Upper lobe of left lung (tissue), 6 donors: Measurements from ENCODE around the gene NOS1AP. TPM values are rescaled to one million over a fixed set of nuclear protein-coding genes. Genes with fewer than 3 reads are reported as not detected.
"Not testable (repeated sequence)": the region's sequence is repeated elsewhere in the genome, so short reads cannot be mapped to it uniquely, and the experiment has no call there.

Experiments
- ATAC-seq, 2 donors: fragments of 200-7000 bp; cut with Tn5 transposase; one replicate each; pipeline ENCODE4 v1.9.1; 2022; ENCODE audit warnings: mild to moderate bottlenecking in 2 of 2, moderate library complexity in 2 of 2; ENCODE audit not compliant: low FRiP score in 2 of 2
- DNase-seq, 2 donors: peaks; one replicate each; pipeline ENCODE4 v3.0.0-alpha.2; 2019 to 2020
- H3K27ac ChIP-seq, 4 donors: fragments of 200-600 bp; sonication (generic); one replicate each; pipeline ENCODE4 v1.5.1; 2016 to 2019
- H3K27me3 ChIP-seq, 4 donors: fragments of 200-600 bp; sonication (generic); one replicate each; pipeline ENCODE4 v1.5.1; 2017 to 2019
- H3K36me3 ChIP-seq, 4 donors: fragments of 200-600 bp; sonication (generic); one replicate each; pipeline ENCODE4 v1.5.1; 2016 to 2019
- H3K4me1 ChIP-seq, 4 donors: fragments of 200-600 bp; sonication (generic); one replicate each; pipeline ENCODE4 v1.5.1; 2018 to 2019
- H3K4me3 ChIP-seq, 4 donors: fragments of 200-600 bp; sonication (generic); one replicate each; pipeline ENCODE4 v1.5.1; 2017 to 2019; ENCODE audit warnings: mild to moderate bottlenecking in 2 of 4, moderate library complexity in 1 of 4
- H3K9me3 ChIP-seq, 4 donors: fragments of 200-600 bp; sonication (generic); one replicate each; pipeline ENCODE4 v1.5.1; 2018 to 2019
- EP300 ChIP-seq, 4 donors: sonication (generic); formaldehyde crosslinking; IDR thresholded peaks; one replicate each; pipeline ENCODE4 v1.5.1; 2017; ENCODE audit warnings: antibody characterized with exemption in 4 of 4, control low read depth in 2 of 4
- POLR2A ChIP-seq, 4 donors: fragments of 450-650 bp; IDR thresholded peaks; one replicate each; pipeline ENCODE4 v1.5.1; 2016 to 2017; ENCODE audit warnings: antibody characterized with exemption in 4 of 4, mild to moderate bottlenecking in 2 of 4
- POLR2AphosphoS5 ChIP-seq, 2 donors: sonication (generic); formaldehyde crosslinking; IDR thresholded peaks; one replicate each; pipeline ENCODE4 v1.5.1; 2017; ENCODE audit warnings: antibody characterized with exemption in 2 of 2
- WGBS, 2 donors: methylation state at CpG; one replicate each; pipeline ENCODE4 v1.1.5; 2017 to 2018; 5-methylcytosine and 5-hydroxymethylcytosine counted together
- total RNA-seq, 6 donors: library from RNA; depleted of rRNA in 4 of 6; stranded (reverse); fragments of >200 nt in 4 of 6; gene quantifications; one replicate each; pipeline versions ENCODE4 v1.1.0 to v1.2.1, GENCODE V29; 2016 to 2021
- TF ChIP-seq, protein P1 (sequence below), 6 experiments: fragments of 450-650 bp in 4 of 6; fragments of 200-600 bp in 2 of 6; sonication (generic) in 2 of 6; IDR thresholded peaks; one replicate each; pipeline ENCODE4 v1.5.1; 2016 to 2019; ENCODE audit warnings: antibody characterized with exemption in 6 of 6
- donor health status: DM: no; HTN: no; CAD: no; lungs with moderate emphysema.
- donor health status: DM: no; HTN: yes; CAD: no; lungs with severe emphysema.

The NOS1AP gene
- total RNA-seq, 6 donors from 2014 or later = 5.3 to 16.4 (median 6.5) TPM

DNA sequence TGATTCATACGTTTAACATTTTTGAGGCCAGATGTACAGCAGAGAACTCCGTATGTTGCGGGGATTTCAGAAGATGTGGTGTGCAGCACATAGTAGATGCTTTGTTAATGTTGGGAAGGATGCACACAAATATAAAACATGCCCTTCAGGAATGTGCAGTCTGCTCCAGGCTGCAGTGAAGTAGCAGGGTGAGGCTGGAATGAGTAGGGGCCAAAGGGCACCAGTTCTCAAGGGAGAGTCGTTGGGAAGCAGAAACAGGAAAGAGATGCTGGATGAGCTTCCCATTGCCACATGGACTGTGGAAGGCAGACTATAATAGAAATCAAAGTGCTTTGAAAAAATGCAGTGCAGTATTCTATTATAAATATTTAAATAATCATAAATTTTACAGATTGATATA is 126.9 kb downstream of the NOS1AP start:
- Histone ChIP-seq H3K27me3 (no peaks in the 10 kb centered on the region), H3K27ac (no peak overlapping the region), H3K36me3 (no peaks in the 10 kb centered on the region), H3K4me3 (no peak overlapping the region), H3K9me3 (no peaks in the 10 kb centered on the region), H3K4me1 (peaks cover 0 to 22% (median 9%) of the 10 kb centered on the region in 4 donors)
- no peak for ATAC-seq
- WGBS, 2 donors = 75 to 81% methylated on average over 4 of the region's 4 CpGs
- TF ChIP-seq, protein P1, sequence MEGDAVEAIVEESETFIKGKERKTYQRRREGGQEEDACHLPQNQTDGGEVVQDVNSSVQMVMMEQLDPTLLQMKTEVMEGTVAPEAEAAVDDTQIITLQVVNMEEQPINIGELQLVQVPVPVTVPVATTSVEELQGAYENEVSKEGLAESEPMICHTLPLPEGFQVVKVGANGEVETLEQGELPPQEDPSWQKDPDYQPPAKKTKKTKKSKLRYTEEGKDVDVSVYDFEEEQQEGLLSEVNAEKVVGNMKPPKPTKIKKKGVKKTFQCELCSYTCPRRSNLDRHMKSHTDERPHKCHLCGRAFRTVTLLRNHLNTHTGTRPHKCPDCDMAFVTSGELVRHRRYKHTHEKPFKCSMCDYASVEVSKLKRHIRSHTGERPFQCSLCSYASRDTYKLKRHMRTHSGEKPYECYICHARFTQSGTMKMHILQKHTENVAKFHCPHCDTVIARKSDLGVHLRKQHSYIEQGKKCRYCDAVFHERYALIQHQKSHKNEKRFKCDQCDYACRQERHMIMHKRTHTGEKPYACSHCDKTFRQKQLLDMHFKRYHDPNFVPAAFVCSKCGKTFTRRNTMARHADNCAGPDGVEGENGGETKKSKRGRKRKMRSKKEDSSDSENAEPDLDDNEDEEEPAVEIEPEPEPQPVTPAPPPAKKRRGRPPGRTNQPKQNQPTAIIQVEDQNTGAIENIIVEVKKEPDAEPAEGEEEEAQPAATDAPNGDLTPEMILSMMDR (IDR thresholded peaks at IDR 0.05) = no peak
- TF ChIP-seq POLR2AphosphoS5 (IDR thresholded peaks at IDR 0.05) = no peak
- no peak for TF ChIP-seq EP300 (IDR thresholded peaks at IDR 0.05)
- no peak for TF ChIP-seq POLR2A (IDR thresholded peaks at IDR 0.05)
- no peak for DNase-seq

DNA sequence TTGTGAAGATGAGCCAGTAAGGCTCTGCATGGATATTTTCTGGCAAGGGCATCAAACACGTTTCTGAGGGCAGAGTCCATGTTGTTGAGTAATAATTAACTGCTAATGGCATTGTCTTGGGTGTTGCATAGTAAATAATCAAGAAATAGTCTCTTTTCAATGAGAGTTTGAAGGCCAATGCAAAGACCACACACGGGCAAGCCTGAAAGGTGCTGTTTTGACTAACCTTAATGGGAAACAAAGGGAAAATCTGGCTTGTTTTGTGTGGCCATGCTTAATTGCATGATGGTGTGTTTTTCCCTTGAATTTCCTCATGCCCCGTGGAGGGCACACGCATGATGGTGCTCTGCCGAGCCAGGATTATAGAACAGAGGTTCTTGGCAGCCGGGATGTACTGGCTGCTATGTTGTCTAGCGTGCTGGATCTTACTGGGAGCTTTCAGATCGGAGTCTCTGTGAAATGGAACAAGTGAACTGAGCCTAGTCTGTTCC is 127.6 kb downstream of the NOS1AP start:
- ATAC-seq (no peak), DNase-seq (no peak)
- no peaks in the 10 kb centered on the region for H3K27me3 ChIP-seq
- 78 to 84% methylated on average over 8 of the region's 8 CpGs for WGBS, 2 donors
- peaks cover 0 to 15% (median 9%) of the 10 kb centered on the region in 4 donors for H3K4me1 ChIP-seq
- H3K36me3 ChIP-seq = no peaks in the 10 kb centered on the region
- TF ChIP-seq EP300 (IDR thresholded peaks at IDR 0.05) (no peak), POLR2A (IDR thresholded peaks at IDR 0.05) (no peak), POLR2AphosphoS5 (IDR thresholded peaks at IDR 0.05) (no peak)
- TF ChIP-seq, protein P1 (IDR thresholded peaks at IDR 0.05) = no peak
- no peaks in the 10 kb centered on the region for H3K9me3 ChIP-seq
- no peak overlapping the region for H3K27ac ChIP-seq
- no peak overlapping the region for H3K4me3 ChIP-seq

DNA sequence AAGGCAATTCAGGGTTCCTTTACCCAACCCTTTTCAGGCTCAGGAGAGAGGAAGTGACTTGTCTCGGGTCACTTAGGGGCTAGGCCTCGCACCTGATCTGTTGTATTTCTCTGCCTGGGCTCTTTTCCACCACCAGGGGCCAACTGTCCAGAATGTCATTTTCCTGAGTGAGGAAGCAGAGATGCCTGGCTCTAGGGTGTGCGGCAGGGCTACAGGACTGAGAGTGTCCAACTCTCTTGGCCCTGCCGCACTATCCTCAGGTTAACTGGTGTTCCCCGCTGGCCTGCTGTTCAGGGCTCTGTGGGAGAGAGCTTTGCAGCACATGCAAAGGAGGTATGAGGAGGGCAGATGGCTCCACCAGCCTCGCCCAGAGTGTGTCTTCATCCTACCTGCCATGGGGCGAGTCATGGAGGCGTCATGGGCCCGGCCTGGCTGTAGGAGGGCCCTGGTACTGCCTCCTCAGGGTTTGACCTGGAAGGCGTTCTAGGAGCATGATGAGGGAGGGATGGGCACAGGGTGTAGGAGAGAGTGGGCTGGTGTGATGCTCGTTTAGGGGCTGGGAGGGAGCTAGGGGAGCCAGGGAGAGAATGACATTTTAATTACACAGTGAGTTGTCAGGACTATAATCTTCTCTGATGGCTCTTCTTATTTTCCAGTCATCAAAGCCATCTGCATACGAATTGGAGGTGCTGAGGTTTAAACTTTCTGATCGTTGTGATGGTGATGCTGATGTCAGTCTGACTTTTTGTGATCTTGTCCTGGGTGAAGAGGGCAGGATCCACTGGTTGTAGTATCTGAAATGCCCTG is 128.3 kb downstream of the NOS1AP start:
- 77 to 84% methylated on average over 9 to 13 of the region's 13 CpGs for WGBS, 2 donors
- no peak overlapping the region for H3K27ac ChIP-seq
- peaks cover 0 to 10% (median 7%) of the 10 kb centered on the region in 4 donors for H3K4me1 ChIP-seq
- DNase-seq (no peak), ATAC-seq (no peak)
- H3K36me3 ChIP-seq = no peaks in the 10 kb centered on the region
- no peak overlapping the region for H3K4me3 ChIP-seq
- H3K27me3 ChIP-seq = no peaks in the 10 kb centered on the region
- TF ChIP-seq, protein P1 (IDR thresholded peaks at IDR 0.05) = no peak
- TF ChIP-seq POLR2A (IDR thresholded peaks at IDR 0.05) = no peak
- no peak for TF ChIP-seq EP300 (IDR thresholded peaks at IDR 0.05)
- no peak for TF ChIP-seq POLR2AphosphoS5 (IDR thresholded peaks at IDR 0.05)
- H3K9me3 ChIP-seq = no peaks in the 10 kb centered on the region

DNA sequence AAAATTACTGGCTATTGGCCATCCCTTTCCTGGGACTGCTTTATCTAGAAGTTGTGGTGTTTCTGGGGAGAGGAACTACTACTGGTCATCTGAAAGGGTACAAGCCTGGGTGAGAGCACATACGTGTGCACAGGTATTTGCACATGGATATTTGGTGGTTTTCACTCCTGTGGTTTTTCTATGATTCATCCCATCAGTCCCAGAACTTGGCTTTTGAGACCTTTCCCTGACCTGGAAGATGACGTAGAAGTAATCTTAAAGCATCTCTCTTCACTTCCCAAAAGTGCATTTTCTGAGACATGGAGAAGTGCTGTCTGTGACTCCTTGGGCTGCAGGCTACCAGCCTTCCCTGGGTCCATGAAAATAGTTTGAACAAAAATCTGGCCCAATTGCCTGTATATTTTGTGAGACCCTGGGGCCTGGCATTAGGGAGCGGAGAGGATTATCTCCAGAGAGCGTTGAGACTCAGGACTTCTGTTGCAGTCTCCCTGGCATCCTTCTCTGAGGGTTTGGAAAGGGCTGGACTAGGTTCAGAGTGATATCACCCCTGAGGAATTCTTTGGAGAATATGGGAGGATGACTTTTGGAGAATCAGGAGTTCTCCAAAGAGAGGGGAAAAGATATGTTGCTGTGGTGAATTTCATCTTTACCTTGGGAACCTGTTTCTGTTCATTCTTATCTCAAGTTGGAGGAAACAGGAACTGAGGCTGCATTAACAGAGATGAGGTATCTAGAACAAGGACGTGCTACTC is 130.8 kb downstream of the NOS1AP start:
- DNase-seq (no peak), ATAC-seq (no peak)
- no peak for TF ChIP-seq POLR2A (IDR thresholded peaks at IDR 0.05)
- no peak for TF ChIP-seq POLR2AphosphoS5 (IDR thresholded peaks at IDR 0.05)
- TF ChIP-seq EP300 (IDR thresholded peaks at IDR 0.05) = no peak
- TF ChIP-seq, protein P1 (IDR thresholded peaks at IDR 0.05) = no peak
- no peaks in the 10 kb centered on the region for H3K9me3 ChIP-seq
- no peaks in the 10 kb centered on the region for H3K4me1 ChIP-seq
- H3K27me3 ChIP-seq = no peaks in the 10 kb centered on the region
- no peak overlapping the region for H3K27ac ChIP-seq
- H3K4me3 ChIP-seq = no peak overlapping the region
- H3K36me3 ChIP-seq = no peaks in the 10 kb centered on the region
- WGBS, 2 donors = 75 to 84% methylated on average over 5 of the region's 5 CpGs

DNA sequence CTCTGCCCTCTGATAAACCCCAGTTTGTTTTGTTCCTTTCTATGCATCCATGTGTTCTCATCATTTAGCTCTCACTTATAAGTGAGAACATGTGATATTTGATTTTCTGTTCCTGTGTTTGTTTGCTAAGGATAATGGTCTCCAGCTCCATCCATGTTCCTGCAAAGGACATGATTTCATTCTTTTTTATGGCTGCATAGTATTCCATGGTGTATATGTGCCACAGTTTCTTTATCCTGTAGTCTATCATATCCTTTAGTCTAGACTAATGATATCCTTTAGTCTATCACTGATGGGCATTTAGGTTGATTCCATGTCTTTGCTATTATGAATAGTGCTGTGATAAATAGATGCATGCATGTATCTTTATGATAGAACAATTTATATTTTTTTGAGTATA is 131.6 kb downstream of the NOS1AP start:
- ATAC-seq, H3K27ac ChIP-seq, H3K4me1 ChIP-seq, DNase-seq, H3K36me3 ChIP-seq, H3K27me3 ChIP-seq, H3K4me3 ChIP-seq, H3K9me3 ChIP-seq: not testable (repeated sequence)
